ENCODE measurements around the gene CDHR2.

The CDHR2 gene

DNA sequence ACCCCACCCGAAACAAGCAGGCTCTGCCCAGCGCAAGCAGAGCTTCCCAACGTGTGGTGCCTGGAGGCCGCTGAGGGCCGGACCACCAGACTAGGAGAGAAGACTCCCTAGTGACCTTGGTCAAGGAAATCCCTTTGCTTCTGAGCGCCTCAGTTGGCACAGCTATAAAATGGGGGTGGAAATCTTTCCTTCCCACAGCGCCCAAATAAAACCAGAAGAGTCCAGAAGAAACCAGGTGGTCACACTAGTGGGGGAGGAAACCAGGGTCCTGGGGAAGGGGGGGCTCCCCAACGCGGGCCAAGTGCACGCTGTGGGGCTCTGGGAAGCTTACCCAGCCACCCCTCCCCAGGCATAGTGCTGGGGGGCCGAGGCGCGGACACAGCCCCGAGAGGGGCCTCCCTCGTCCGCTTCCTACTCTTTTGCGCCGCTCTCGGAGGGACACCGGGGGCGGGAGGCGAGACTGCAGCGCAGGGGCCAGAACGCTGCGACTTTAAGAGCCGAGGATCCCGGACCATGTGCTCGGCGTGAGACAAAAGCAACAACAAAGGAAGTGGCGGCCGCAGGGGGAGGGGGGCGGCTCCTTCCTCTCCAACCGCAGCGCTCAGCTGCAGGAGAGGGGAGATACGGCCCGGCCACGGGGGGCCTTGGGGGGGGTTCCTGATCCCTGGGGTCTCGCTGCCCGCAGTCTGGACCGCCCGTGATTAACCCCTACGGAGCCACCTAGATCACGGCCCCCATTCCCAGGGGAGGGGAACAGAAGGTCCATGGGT lies 12.8 kb upstream of the CDHR2 start:
- TF ChIP-seq, protein P1, sequence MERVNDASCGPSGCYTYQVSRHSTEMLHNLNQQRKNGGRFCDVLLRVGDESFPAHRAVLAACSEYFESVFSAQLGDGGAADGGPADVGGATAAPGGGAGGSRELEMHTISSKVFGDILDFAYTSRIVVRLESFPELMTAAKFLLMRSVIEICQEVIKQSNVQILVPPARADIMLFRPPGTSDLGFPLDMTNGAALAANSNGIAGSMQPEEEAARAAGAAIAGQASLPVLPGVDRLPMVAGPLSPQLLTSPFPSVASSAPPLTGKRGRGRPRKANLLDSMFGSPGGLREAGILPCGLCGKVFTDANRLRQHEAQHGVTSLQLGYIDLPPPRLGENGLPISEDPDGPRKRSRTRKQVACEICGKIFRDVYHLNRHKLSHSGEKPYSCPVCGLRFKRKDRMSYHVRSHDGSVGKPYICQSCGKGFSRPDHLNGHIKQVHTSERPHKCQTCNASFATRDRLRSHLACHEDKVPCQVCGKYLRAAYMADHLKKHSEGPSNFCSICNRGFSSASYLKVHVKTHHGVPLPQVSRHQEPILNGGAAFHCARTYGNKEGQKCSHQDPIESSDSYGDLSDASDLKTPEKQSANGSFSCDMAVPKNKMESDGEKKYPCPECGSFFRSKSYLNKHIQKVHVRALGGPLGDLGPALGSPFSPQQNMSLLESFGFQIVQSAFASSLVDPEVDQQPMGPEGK (CRISPR knock-in tag; IDR thresholded peaks at IDR 0.05; ENCODE audit: borderline replicate concordance): peak; percentile 61; the same call in 1 of the 2 replicates
- no peak for TF ChIP-seq ZC3H10 (CRISPR knock-in tag; IDR thresholded peaks at IDR 0.05)
- ATAC-seq: peak; percentile 60

- TF ChIP-seq GLIS3 (CRISPR knock-in tag; IDR thresholded peaks at IDR 0.05): 0 out of 2 replicates have a peak, but pooled peaks have one; percentile 26
- TF ChIP-seq, protein P1 (CRISPR knock-in tag; IDR thresholded peaks at IDR 0.05; ENCODE audit: borderline replicate concordance): peak; percentile 40; the same call in 1 of the 2 replicates
- TF ChIP-seq SNAI2 (CRISPR knock-in tag; IDR thresholded peaks at IDR 0.05): no peak
- ATAC-seq: peak; percentile 82
These were observed 12.1 kb upstream of the CDHR2 start, which contains the start of gene RNF44 for GRCh38 chr5:176536902-176537553. Gene RNF44, minus strand, starts transcription at chr5:176537402. Its CDS starts 4,930 bp downstream, at chr5:176532472.

DNA sequence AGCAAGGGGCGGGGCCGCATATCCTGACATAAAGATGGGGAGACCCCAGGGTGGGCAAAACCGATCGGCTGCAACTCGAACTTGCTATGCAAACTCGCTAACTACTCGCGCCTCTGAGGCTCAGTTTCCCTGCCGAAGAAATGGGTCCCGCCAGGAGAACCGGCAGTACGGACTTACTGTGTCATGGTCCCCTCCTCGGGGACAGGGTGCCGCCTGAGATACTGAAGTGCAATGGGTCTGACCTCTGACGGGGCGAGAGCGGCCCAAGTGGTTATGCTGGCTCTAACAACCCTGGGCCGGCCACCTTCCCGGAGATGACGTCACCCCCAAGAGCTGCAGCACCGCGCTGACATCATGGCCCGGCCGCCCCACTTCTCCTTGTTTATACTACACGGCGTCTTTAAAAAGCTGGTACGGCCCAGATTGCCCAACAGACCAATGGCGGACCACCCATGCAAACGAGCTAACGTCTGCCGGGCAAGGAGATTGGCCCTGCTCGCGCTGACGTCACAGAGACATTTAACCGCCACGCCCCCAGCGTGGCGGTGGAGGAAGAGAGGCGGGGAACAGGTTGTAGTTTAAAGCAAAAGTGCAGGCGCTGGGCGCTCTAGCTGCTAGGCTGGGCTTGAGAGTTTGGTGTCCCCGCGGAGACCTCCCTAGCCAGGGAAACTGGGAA lies 11.4 kb upstream of the CDHR2 start:
- TF ChIP-seq ARNTL (CRISPR knock-in tag; IDR thresholded peaks at IDR 0.05; ENCODE audit: borderline replicate concordance, low read depth) (no peak), TSHZ2 (CRISPR knock-in tag; IDR thresholded peaks at IDR 0.05) (no peak), ZNF8 (CRISPR knock-in tag; IDR thresholded peaks at IDR 0.05) (no peak), TCF4 (CRISPR knock-in tag; IDR thresholded peaks at IDR 0.05; ENCODE audit: borderline replicate concordance) (no peak), ZFP30 (CRISPR knock-in tag; IDR thresholded peaks at IDR 0.05) (no peak), SNAI2 (CRISPR knock-in tag; IDR thresholded peaks at IDR 0.05) (0 out of 2 replicates have a peak, but pooled peaks have one; percentile 44), ZC3H10 (CRISPR knock-in tag; IDR thresholded peaks at IDR 0.05) (no peak), CSDC2 (CRISPR knock-in tag; IDR thresholded peaks at IDR 0.05) (no peak), TOX (CRISPR knock-in tag; IDR thresholded peaks at IDR 0.05; ENCODE audit: borderline replicate concordance) (no peak), OSR1 (CRISPR knock-in tag; IDR thresholded peaks at IDR 0.05) (no peak), CSRNP3 (CRISPR knock-in tag; IDR thresholded peaks at IDR 0.05) (no peak), ISL1 (CRISPR knock-in tag; IDR thresholded peaks at IDR 0.05) (no peak), ZNF70 (CRISPR knock-in tag; IDR thresholded peaks at IDR 0.05) (no peak), ZFP3 (CRISPR knock-in tag; IDR thresholded peaks at IDR 0.05) (peak; percentile 69; the same call in 1 of the 2 replicates), BACH2 (CRISPR knock-in tag; IDR thresholded peaks at IDR 0.05; ENCODE audit: borderline replicate concordance) (peak; percentile 72; the same call in 1 of the 2 replicates), GLIS3 (CRISPR knock-in tag; IDR thresholded peaks at IDR 0.05) (no peak)
- TF ChIP-seq, protein P2, sequence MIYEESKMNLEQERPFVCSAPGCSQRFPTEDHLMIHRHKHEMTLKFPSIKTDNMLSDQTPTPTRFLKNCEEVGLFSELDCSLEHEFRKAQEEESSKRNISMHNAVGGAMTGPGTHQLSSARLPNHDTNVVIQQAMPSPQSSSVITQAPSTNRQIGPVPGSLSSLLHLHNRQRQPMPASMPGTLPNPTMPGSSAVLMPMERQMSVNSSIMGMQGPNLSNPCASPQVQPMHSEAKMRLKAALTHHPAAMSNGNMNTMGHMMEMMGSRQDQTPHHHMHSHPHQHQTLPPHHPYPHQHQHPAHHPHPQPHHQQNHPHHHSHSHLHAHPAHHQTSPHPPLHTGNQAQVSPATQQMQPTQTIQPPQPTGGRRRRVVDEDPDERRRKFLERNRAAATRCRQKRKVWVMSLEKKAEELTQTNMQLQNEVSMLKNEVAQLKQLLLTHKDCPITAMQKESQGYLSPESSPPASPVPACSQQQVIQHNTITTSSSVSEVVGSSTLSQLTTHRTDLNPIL (CRISPR knock-in tag; IDR thresholded peaks at IDR 0.05; ENCODE audit: low read depth): peak; percentile 87; the same call in 1 of the 2 replicates
- TF ChIP-seq, protein P1 (CRISPR knock-in tag; IDR thresholded peaks at IDR 0.05; ENCODE audit: borderline replicate concordance): no peak
- ATAC-seq: peak; percentile 89
